Gastrocnemius medialis (tissue), 4 donors: ENCODE data around the gene WNT5A.

Source experiments
- CTCF ChIP-seq, 5 experiments: fragments of 450-650 bp in 3 of 5; fragments of 200-600 bp in 2 of 5; sonication (generic) in 2 of 5; IDR thresholded peaks in 4 of 5; conservative IDR thresholded peaks in 1 of 5; 1 replicate in 4 of 5; 2 replicates in 1 of 5; pipeline ENCODE4 v1.5.1; 2016 to 2019; ENCODE audit warnings: antibody characterized with exemption in 5 of 5, mild to moderate bottlenecking in 3 of 5, moderate library complexity in 3 of 5
- POLR2A ChIP-seq, 2 donors: fragments of 450-650 bp; IDR thresholded peaks; one replicate each; pipeline ENCODE4 v1.6.1; 2017; ENCODE audit warnings: antibody characterized with exemption in 2 of 2, mild to moderate bottlenecking in 2 of 2, moderate library complexity in 2 of 2

DNA sequence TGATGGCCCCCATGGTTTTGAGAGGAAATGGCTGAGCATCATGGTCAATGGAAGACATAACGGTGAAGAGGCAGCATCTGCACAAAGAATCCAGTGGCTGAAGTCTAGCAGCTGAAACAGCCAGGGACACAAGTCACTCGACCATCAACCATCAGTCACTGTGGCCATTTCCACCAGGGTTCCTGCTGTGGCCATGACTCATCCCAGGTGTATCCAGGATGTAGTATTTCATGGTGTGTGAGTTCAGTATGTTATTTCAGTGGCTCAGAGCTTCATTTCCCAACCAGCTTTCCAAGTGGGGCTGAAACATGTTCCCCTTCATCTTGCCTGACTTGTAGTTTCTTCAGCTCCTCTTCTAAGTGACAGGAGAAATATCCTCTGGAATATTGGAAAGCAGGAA lies 47.8 kb upstream of the WNT5A start:
- TF ChIP-seq POLR2A (IDR thresholded peaks at IDR 0.05), result no peak
- TF ChIP-seq CTCF (IDR thresholded peaks at IDR 0.05 in 4 of 5, conservative IDR thresholded peaks at IDR 0.05 in 1 of 5), result no peak
